GM06990 (cell line): ENCODE results near the gene ATRIP.
"Not testable (repeated sequence)": the region's sequence is repeated elsewhere in the genome, so short reads cannot be mapped to it uniquely, and the experiment has no call there.

Experiments used
- DNase-seq: peaks from one replicate; pipeline ENCODE4 v3.0.0-alpha.2; 2011; ENCODE audit not compliant: insufficient read length; ENCODE audit errors: extremely low read depth
- H3K27me3 ChIP-seq: replicated peaks from 2 replicates; pipeline ENCODE4 v1.6.0; 2011; ENCODE audit warnings: low read length; ENCODE audit not compliant: control insufficient read depth, insufficient read depth
- H3K36me3 ChIP-seq: 2 replicates; pipeline ENCODE4 v1.5.1; 2011; ENCODE audit warnings: low read length; ENCODE audit not compliant: control insufficient read depth, insufficient read depth
- H3K4me3 ChIP-seq: replicated peaks from 2 replicates; pipeline ENCODE4 v1.5.1; 2011; ENCODE audit warnings: low read depth, mild to moderate bottlenecking, control low read depth, low read length
- TF ChIP-seq, protein P1 (sequence below): IDR thresholded peaks from 2 replicates; pipeline ENCODE4 v1.5.1; 2011; ENCODE audit warnings: low read length, control low read depth, mild to moderate bottlenecking, inconsistent platforms; ENCODE audit not compliant: insufficient read depth, poor library complexity, severe bottlenecking

ATRIP gene

DNA sequence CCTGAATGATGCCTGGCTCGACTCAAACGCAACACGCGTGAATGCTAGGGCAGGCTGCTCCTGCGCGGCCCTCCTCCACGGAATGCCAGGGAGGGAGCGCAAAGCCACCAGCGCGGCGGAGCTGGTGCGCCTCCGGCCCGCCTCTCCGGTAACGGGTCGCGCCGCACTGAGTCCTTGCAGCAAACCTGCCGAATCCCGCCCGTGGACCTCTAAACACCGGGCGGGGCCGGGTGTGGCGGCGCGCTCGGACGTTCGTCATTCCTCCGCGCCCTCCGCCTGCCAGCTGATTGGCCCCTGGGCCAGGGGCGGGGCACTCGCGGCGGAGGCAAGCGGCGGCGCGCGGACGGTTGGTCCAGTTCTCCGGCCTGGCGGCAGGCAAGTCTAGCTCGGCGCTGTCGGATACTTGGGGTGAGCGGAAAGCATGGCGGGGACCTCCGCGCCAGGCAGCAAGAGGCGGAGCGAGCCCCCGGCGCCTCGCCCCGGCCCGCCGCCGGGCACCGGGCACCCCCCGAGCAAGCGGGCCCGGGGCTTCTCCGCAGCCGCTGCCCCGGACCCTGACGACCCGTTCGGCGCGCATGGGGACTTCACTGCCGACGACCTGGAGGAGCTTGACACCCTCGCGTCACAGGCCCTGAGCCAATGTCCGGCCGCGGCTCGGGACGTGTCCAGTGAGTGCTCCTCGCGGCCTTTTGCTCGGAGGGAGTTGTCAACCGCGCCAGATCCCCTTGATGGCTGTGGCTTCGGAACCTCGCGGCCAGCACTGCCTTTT lies at the start of gene ATRIP:
ATRIP (plus strand) TSS at position 313 of the 769 bp plus-strand sequence; CDS start at position 422, 109 bp downstream.
- Histone ChIP-seq H3K27me3 (no peaks in the 10 kb centered on the region), H3K36me3 (peaks cover 12% of the 10 kb centered on the region), H3K4me3 (peak within 1 kb of the TSS; percentile 89)
- DNase-seq: peak; percentile 91
- TF ChIP-seq, protein P1, sequence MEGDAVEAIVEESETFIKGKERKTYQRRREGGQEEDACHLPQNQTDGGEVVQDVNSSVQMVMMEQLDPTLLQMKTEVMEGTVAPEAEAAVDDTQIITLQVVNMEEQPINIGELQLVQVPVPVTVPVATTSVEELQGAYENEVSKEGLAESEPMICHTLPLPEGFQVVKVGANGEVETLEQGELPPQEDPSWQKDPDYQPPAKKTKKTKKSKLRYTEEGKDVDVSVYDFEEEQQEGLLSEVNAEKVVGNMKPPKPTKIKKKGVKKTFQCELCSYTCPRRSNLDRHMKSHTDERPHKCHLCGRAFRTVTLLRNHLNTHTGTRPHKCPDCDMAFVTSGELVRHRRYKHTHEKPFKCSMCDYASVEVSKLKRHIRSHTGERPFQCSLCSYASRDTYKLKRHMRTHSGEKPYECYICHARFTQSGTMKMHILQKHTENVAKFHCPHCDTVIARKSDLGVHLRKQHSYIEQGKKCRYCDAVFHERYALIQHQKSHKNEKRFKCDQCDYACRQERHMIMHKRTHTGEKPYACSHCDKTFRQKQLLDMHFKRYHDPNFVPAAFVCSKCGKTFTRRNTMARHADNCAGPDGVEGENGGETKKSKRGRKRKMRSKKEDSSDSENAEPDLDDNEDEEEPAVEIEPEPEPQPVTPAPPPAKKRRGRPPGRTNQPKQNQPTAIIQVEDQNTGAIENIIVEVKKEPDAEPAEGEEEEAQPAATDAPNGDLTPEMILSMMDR: no peak

DNA sequence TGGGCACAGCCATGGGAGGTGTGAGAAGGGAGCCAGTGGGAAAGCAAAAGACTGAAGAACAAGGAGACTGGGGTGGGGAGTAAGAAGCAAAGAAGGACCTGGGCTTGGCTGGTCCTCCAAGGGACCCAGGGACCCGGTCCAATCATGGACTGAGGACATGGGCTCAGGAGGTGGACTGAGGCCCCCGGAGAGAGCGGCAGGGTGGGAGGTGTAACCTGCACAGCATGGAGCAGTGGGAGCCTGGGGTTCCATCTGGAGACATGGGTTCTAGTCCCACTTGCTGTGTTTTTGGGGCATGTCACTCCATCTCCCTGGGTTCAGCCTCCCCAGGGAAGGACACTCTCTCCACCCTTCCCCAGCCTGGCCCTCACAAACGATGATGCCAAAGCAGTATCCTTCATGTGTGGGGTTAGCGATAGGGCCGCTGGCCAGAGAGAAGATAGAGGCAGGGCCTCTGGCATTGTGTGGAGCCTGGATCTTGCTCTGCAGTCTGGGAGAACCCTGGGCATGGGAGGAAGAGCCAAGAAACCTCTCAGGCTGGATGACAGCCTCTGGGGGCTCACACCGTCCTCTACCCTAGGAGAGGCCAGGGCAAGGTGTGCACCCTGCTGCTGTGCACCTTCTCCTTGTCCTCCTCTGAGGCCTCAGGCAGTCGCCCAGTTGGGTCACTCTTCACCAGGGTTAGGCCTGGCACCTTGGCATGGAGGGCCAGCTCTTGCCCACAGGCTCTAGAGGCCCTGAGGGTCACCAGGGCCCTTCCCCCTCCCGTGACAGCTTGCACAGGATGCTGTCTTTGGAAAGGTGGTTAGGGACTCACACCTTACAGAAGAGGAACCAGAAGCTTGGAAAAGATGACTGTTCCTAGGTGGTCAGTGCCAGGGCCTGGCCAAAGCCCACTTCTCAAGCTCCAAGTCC lies 48.5 kb upstream of the ATRIP start:
- Histone ChIP-seq H3K27me3 (no peaks in the 10 kb centered on the region), H3K4me3 (no peak overlapping the region), H3K36me3 (no peaks in the 10 kb centered on the region)
- TF ChIP-seq, protein P1: no peak
- no peak for DNase-seq

DNA sequence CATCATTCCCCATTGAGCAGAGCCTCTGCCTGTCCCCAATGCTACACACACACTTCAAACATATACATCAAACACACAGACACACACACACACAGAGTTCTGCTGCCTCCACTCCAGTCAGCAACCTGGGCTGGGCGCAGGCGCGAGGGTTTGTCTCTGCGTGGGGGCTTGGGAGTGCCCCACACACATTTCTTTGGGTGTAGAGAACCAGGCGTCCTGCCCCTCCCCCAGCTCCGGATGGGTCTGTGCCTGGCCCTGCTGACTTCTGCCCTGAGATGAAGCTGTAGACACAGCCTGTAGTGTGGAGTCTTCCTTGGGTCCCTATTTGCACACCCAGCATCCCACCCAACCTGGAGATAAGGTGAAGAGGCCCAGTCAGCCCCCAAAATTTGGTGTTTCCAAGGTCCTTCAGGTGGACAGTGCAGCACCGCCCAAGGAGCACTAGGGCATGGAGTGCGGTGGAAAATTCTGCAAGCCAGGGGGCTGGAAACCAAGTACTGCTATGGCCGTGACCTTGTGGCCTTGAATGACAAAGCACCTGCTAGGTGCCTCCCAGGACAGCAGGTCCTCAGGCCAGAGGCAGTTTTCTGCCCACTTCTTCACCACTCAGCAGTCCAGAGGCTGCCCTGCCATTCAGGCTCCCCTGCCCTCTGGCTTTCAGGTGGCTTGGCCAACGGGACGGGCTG lies 47.7 kb upstream of the ATRIP start:
- no peak overlapping the region for H3K4me3 ChIP-seq
- TF ChIP-seq, protein P1: no peak
- no peaks in the 10 kb centered on the region for H3K36me3 ChIP-seq
- H3K27me3 ChIP-seq: no peaks in the 10 kb centered on the region
- no peak for DNase-seq

DNA sequence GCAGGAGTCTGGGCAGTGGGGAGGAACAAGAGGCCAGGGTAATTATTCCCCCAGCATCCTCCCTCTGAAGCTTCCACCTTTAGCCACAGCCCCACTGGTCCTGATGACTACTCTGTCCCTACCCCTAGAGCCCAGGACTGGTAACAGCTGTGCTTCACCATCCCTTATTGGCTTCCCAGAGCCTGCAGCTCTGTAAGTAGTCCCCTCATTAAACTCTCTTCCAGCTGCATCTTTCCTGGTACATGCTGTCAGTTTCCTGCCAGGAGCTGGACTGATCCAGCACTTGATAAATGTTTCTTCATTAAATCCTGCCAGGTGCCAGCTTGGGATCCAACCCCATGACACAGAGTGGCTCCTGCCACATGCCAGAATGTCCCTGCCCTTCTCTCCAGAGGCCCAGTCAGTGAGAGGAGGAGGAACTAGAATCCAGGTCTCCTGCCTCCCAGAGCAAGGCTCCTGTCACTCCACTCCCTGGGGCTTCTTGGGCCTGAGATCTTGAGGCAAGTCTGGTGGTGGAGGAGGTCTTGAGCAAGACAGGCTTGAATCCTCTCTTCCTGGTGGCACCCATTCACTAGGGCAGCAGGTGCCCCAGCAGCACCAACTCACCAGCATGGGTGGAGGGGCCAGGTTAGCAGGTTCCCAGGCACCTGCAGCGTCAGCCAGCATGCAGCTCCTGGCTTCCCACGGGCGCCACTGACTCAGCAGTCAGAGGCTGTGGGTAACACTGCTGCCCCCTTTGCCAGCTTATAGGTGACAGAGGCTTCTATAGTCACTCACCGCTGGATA lies 47.0 kb upstream of the ATRIP start:
- no peak for DNase-seq
- no peak overlapping the region for H3K4me3 ChIP-seq
- no peaks in the 10 kb centered on the region for H3K27me3 ChIP-seq
- TF ChIP-seq, protein P1: no peak
- H3K36me3 ChIP-seq: no peaks in the 10 kb centered on the region

DNA sequence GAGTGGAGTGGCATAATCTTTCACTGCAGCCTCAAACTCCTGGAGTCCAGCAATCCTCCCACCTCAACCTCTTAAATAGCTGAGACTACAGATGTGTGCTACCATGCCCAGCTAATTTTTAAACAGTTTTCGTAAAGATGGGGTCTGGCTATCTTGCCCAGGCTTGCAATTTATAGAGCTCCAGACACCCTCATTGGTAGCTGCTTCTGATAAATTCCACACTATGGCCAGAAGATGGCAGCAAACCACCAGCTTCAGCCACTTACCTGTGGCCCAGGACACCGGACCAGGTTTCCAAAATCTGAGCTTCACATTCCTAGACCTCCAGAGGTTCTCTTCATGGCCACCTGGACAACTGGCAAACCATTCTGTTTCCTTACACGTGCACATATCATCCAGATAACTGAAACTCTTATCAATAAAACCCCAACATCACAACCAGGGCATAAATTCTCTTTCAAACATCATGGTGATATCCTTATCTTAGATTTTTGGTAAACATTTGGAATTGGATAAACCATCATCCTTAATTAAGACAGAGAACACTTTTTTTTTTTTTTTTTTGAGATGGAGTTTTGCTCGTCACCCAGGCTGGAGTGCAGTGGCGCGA lies 45.6 kb upstream of the ATRIP start:
- H3K4me3 ChIP-seq: no peak overlapping the region
- H3K27me3 ChIP-seq: no peaks in the 10 kb centered on the region
- H3K36me3 ChIP-seq: no peaks in the 10 kb centered on the region
- no peak for DNase-seq
- TF ChIP-seq, protein P1: peak; percentile 71

DNA sequence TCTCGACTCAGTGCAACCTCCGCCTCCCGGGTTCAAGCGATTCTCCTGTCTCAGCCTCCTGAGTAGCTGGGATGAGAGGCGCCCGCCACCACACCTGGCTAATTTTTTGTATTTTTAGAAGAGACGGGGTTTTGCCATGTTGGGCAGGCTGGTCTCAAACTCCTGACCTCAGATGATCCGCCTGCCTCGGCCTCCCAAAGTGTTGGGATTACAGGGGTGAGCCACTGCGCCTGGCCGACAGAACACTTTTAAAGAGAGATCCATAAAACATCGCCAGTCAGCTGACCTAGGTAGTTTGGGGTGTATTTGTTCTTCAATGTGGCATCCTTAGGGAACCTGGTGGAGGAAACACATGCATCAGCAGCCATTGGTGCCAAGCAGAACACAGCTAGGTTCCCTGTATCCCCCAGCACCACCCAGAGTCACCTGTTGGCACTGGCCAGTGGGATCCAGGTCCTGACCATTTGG lies 45.1 kb upstream of the ATRIP start:
- H3K27me3 ChIP-seq, H3K4me3 ChIP-seq, DNase-seq, H3K36me3 ChIP-seq: not testable (repeated sequence)
